Renal pelvis (tissue), 12 donors: ENCODE data around the gene S100A16. TPM values are rescaled to one million over a fixed set of nuclear protein-coding genes. Genes with fewer than 3 reads are reported as not detected.

ENCODE experiments used
- DNase-seq: peaks from one replicate; pipeline ENCODE4 v3.0.0-alpha.2; 2013
- long read RNA-seq, 16 experiments: transcript quantifications; one replicate each; lab custom pipeline, GENCODE V29; 2026
- polyA plus RNA-seq, 3 donors: library from polyadenylated mRNA; unstranded; fragments of 120-200 nt; gene quantifications; one replicate each; pipeline ENCODE4 v1.2.1, GENCODE V29; 2013; ENCODE audit not compliant: insufficient read length in 3 of 3

Gene S100A16, protein sequence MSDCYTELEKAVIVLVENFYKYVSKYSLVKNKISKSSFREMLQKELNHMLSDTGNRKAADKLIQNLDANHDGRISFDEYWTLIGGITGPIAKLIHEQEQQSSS
- polyA plus RNA-seq: 100 to 1,000 TPM; 108 to 123 (median 116) TPM
- long read RNA-seq, donor 1, transcript S100A16-203 (3 exons, 956 nt): minor isoform, 26 of 78 reads
- long read RNA-seq, donor 1, transcript S100A16-204 (3 exons, 1,118 nt): major isoform, 45 of 78 reads
- long read RNA-seq, donor 1, partial matches to known transcripts: 6 of 78 reads
- long read RNA-seq, donor 1, other reads (novel, unspliced or antisense): 0 of 78 reads
- long read RNA-seq, donor 2, transcript S100A16-203 (3 exons, 956 nt): minor isoform, 36 of 99 reads
- long read RNA-seq, donor 2, transcript S100A16-204 (3 exons, 1,118 nt): major isoform, 55 of 99 reads
- long read RNA-seq, donor 2, partial matches to known transcripts: 8 of 99 reads
- long read RNA-seq, donor 2, other reads (novel, unspliced or antisense): 0 of 99 reads
- long read RNA-seq, donor 3, transcript S100A16-203 (3 exons, 956 nt): minor isoform, 24 of 82 reads
- long read RNA-seq, donor 3, transcript S100A16-204 (3 exons, 1,118 nt): major isoform, 57 of 82 reads
- long read RNA-seq, donor 3, partial matches to known transcripts: 0 of 82 reads
- long read RNA-seq, donor 3, other reads (novel, unspliced or antisense): 0 of 82 reads
- long read RNA-seq, donor 4, transcript S100A16-204 (3 exons, 1,118 nt): major isoform, 77 of 115 reads
- long read RNA-seq, donor 4, transcript S100A16-203 (3 exons, 956 nt): minor isoform, 36 of 115 reads
- long read RNA-seq, donor 4, partial matches to known transcripts: 0 of 115 reads
- long read RNA-seq, donor 4, other reads (novel, unspliced or antisense): 0 of 115 reads
- long read RNA-seq, donor 5, transcript S100A16-204 (3 exons, 1,118 nt): major isoform, 18 of 35 reads
- long read RNA-seq, donor 5, transcript S100A16-203 (3 exons, 956 nt): minor isoform, 15 of 35 reads
- long read RNA-seq, donor 5, partial matches to known transcripts: 0 of 35 reads
- long read RNA-seq, donor 5, other reads (novel, unspliced or antisense): 0 of 35 reads
- long read RNA-seq, donor 6, transcript S100A16-203 (3 exons, 956 nt): minor isoform, 30 of 84 reads
- long read RNA-seq, donor 6, transcript S100A16-204 (3 exons, 1,118 nt): major isoform, 53 of 84 reads
- long read RNA-seq, donor 6, partial matches to known transcripts: 0 of 84 reads
- long read RNA-seq, donor 6, other reads (novel, unspliced or antisense): 0 of 84 reads
- long read RNA-seq, donor 7, transcript S100A16-203 (3 exons, 956 nt): minor isoform, 44 of 100 reads
- long read RNA-seq, donor 7, transcript S100A16-204 (3 exons, 1,118 nt): major isoform, 50 of 100 reads
- long read RNA-seq, donor 7, partial matches to known transcripts: 5 of 100 reads
- long read RNA-seq, donor 7, other reads (novel, unspliced or antisense): 0 of 100 reads
- long read RNA-seq, donor 8, transcript S100A16-204 (3 exons, 1,118 nt): major isoform, 25 of 32 reads
- long read RNA-seq, donor 8, transcript S100A16-203 (3 exons, 956 nt): minor isoform, 7 of 32 reads
- long read RNA-seq, donor 8, partial matches to known transcripts: 0 of 32 reads
- long read RNA-seq, donor 8, other reads (novel, unspliced or antisense): 0 of 32 reads
- long read RNA-seq, donor 9, transcript S100A16-203 (3 exons, 956 nt): minor isoform, 37 of 105 reads
- long read RNA-seq, donor 9, transcript S100A16-204 (3 exons, 1,118 nt): major isoform, 59 of 105 reads
- long read RNA-seq, donor 9, partial matches to known transcripts: 6 of 105 reads
- long read RNA-seq, donor 9, other reads (novel, unspliced or antisense): 0 of 105 reads
- long read RNA-seq, donor 10, transcript S100A16-204 (3 exons, 1,118 nt): major isoform, 45 of 64 reads
- long read RNA-seq, donor 10, transcript S100A16-203 (3 exons, 956 nt): minor isoform, 18 of 64 reads
- long read RNA-seq, donor 10, partial matches to known transcripts: 0 of 64 reads
- long read RNA-seq, donor 10, other reads (novel, unspliced or antisense): 0 of 64 reads
- long read RNA-seq, donor 11, transcript S100A16-204 (3 exons, 1,118 nt): major isoform, 38 of 65 reads
- long read RNA-seq, donor 11, transcript S100A16-203 (3 exons, 956 nt): minor isoform, 26 of 65 reads
- long read RNA-seq, donor 11, partial matches to known transcripts: 0 of 65 reads
- long read RNA-seq, donor 11, other reads (novel, unspliced or antisense): 0 of 65 reads
- long read RNA-seq, donor 12, transcript S100A16-203 (3 exons, 956 nt): minor isoform, 20 of 87 reads
- long read RNA-seq, donor 12, transcript S100A16-204 (3 exons, 1,118 nt): major isoform, 64 of 87 reads
- long read RNA-seq, donor 12, partial matches to known transcripts: 0 of 87 reads
- long read RNA-seq, donor 12, other reads (novel, unspliced or antisense): 0 of 87 reads
- long read RNA-seq, donor 13, transcript S100A16-204 (3 exons, 1,118 nt): major isoform, 29 of 50 reads
- long read RNA-seq, donor 13, transcript S100A16-203 (3 exons, 956 nt): minor isoform, 20 of 50 reads
- long read RNA-seq, donor 13, partial matches to known transcripts: 0 of 50 reads
- long read RNA-seq, donor 13, other reads (novel, unspliced or antisense): 0 of 50 reads
- long read RNA-seq, donor 14: 0 reads
- long read RNA-seq, donor 15, transcript S100A16-204 (3 exons, 1,118 nt): major isoform, 85 of 114 reads
- long read RNA-seq, donor 15, transcript S100A16-203 (3 exons, 956 nt): minor isoform, 27 of 114 reads
- long read RNA-seq, donor 15, partial matches to known transcripts: 0 of 114 reads
- long read RNA-seq, donor 15, other reads (novel, unspliced or antisense): 0 of 114 reads
- long read RNA-seq, donor 16, transcript S100A16-203 (3 exons, 956 nt): minor isoform, 33 of 137 reads
- long read RNA-seq, donor 16, transcript S100A16-204 (3 exons, 1,118 nt): major isoform, 61 of 137 reads
- long read RNA-seq, donor 16, partial matches to known transcripts: 43 of 137 reads
- long read RNA-seq, donor 16, other reads (novel, unspliced or antisense): 0 of 137 reads

GRCh38 chr1:153612755-153613331, at the start of gene S100A16:
Gene S100A16, minus strand, starts transcription at chr1:153613137. Its CDS starts 4,986 bp downstream, at chr1:153608151.
- no peak for DNase-seq

- no peak for DNase-seq
These were observed 49.3 kb upstream of the S100A16 start for GRCh38 chr1:153662269-153662668.

- DNase-seq: no peak
These were observed 48.3 kb upstream of the S100A16 start for GRCh38 chr1:153661111-153661708.

- DNase-seq: no peak
These were observed 46.7 kb upstream of the S100A16 start for GRCh38 chr1:153659656-153660055.

- no peak for DNase-seq
These were observed 46.2 kb upstream of the S100A16 start for GRCh38 chr1:153659175-153659534.

DNA sequence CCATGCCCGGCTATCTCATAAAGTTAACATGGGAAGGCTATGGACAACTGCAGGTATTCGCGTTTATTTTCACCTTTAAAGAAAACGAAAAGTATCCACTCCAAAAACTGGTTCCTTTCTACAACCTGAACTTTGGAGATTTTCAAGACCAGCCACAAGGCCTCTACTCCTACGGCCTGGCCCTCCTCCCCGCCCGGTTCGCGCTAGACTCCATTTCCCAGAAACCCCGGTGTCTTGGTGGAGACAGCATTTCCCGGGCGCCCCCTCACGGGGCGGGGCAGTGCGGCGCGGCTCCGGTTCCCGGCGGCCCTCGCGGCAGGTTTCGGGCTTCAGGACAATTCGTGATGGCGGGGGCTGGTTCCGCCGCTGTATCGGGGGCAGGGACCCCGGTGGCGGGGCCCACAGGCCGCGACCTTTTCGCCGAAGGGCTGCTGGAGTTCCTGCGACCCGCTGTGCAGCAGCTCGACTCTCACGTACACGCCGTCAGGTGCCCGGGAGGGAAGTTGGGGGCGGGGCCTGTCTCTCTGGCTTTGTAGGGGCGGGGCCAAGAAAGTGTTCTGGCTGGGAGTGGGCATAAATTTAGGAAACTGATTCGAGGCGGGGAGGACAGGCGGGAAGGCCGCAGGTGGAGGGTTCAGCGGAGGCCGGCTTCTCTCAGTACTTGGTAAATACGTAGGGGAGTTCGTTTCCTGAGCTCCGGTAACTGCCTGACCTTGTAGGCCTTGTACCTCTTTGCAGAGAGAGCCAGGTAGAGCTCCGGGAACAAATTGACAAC, 45.6 kb upstream of the S100A16 start, which contains the start of gene SNAPIN:
Gene SNAPIN, plus strand, starts transcription at position 304 of the 775 bp plus-strand sequence. Its CDS starts 41 bp downstream, at position 345.
- DNase-seq: peak; percentile 92

- DNase-seq: no peak
These were observed 42.4 kb upstream of the S100A16 start for GRCh38 chr1:153655333-153655732.

GRCh38 chr1:153652805-153653500, 40.0 kb upstream of the S100A16 start:
- DNase-seq: no peak

- no peak for DNase-seq
These were observed 38.8 kb upstream of the S100A16 start for GRCh38 chr1:153651771-153652170.

DNA sequence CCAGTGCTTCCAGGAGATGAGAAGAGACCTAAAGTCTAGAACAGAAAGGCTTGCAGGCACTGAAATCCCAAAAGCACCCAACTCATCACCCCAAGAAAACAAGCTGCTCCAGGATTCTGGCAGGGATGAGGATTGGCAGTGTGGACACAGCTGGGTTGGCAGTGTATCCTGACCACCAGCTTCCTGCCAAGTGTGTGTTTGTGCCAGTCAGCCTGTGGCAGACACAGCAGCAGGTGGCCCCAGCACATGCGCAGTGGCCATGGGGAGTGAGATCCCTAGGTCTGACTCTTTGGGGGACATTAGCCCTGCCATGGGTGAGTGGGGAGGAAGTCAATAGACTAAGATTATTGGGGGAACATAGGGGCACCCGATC, 36.9 kb upstream of the S100A16 start:
- DNase-seq: no peak

- DNase-seq: no peak
These were observed 36.4 kb upstream of the S100A16 start for GRCh38 chr1:153649137-153649862.

DNA sequence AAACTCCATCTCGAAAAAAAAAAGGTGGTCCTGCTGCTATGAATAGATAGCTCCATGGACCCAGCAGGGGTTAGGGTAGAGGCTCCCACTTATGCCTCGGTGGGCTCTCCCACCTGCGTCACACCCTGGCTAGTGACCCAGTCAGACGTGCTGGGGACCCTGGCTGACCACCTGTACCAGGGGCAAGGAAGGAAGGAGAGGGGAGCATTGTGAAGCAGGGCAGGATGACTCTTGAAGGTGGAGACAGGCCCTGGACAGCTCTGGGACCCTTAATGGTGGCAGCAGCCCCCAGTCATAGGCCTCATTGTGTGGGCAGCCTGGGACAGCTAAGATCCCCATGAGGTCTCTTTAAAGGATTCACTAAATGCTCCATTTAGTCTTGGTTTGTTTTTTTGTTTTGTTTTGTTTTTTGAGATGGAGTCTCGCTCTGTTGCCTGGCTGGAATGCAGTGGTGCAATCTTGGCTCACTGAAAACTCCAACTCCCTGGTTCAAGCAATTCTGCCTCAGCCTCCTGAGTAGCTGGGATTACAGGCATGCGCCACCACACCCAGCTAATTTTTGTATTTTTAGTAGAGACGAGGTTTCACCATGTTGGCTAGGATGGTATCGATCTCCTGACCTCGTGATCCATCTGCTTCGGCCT, 35.2 kb upstream of the S100A16 start:
- no peak for DNase-seq

GRCh38 chr1:153647346-153647714, 34.4 kb upstream of the S100A16 start:
- DNase-seq: no peak

DNA sequence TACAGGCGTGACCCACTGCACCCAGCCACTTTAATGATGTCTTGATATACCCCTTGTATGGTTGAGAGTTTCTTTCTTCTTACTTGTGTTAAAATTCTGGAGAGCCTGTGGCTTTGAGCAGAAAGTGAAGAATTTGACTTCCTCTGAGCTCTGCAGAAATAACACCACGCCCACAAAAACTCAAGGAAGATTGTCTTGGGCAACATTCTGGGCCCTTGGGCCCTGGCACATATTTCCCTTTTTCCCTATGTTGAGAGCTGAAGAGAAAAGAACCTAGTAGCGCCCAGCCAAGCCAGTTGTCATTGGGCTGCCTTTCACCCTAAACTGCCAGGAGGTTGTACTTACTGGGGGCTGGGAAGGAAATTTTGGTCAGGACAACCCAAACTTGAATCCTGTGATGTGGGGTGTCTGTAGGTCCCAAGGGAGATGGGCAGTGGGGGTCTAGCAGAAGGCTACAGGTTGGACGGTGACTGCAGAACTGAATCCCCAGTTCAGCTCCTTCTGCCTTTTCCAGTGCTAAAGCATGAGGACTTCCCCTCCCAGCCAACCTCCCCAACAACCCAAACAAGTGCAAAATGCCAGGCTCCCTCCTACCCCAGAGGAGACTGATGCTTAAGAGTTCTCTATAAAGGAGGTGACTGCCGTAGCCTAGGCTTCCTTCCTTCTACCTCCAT, 33.9 kb upstream of the S100A16 start:
- DNase-seq: no peak
